Nephron progenitor cell (in vitro differentiated cells): ENCODE results near the gene OXT.

Experiments
- DNase-seq: peaks from one replicate; pipeline ENCODE4 v3.0.0; 2021
- H3K27ac Mint-ChIP-seq: 2 replicates; pipeline ENCODE4 v1.8.0; 2021; ENCODE audit warnings: mild to moderate bottlenecking, moderate library complexity, mixed read lengths
- H3K27me3 Mint-ChIP-seq: 2 replicates; pipeline ENCODE4 v1.8.0; 2021; ENCODE audit warnings: mild to moderate bottlenecking, low read depth, mixed read lengths; ENCODE audit not compliant: poor library complexity
- H3K36me3 Mint-ChIP-seq: 2 replicates; pipeline ENCODE4 v1.8.0; 2021; ENCODE audit warnings: low read depth, mixed read lengths
- H3K4me1 Mint-ChIP-seq: 2 replicates; pipeline ENCODE4 v1.8.0; 2021; ENCODE audit warnings: mixed read lengths
- H3K4me3 Mint-ChIP-seq: 2 replicates; pipeline ENCODE4 v1.8.0; 2021; ENCODE audit warnings: mild to moderate bottlenecking, moderate library complexity, mixed read lengths
- H3K9me3 Mint-ChIP-seq: 2 replicates; pipeline ENCODE4 v1.8.0; 2021; ENCODE audit warnings: mild to moderate bottlenecking, moderate library complexity, mixed read lengths
- TF ChIP-seq, protein P1 (sequence below): fragments of 200-600 bp; sonication (generic); IDR thresholded peaks from 2 replicates; pipeline ENCODE4 v1.5.0; 2021; ENCODE audit warnings: antibody characterized with exemption

Gene OXT

DNA sequence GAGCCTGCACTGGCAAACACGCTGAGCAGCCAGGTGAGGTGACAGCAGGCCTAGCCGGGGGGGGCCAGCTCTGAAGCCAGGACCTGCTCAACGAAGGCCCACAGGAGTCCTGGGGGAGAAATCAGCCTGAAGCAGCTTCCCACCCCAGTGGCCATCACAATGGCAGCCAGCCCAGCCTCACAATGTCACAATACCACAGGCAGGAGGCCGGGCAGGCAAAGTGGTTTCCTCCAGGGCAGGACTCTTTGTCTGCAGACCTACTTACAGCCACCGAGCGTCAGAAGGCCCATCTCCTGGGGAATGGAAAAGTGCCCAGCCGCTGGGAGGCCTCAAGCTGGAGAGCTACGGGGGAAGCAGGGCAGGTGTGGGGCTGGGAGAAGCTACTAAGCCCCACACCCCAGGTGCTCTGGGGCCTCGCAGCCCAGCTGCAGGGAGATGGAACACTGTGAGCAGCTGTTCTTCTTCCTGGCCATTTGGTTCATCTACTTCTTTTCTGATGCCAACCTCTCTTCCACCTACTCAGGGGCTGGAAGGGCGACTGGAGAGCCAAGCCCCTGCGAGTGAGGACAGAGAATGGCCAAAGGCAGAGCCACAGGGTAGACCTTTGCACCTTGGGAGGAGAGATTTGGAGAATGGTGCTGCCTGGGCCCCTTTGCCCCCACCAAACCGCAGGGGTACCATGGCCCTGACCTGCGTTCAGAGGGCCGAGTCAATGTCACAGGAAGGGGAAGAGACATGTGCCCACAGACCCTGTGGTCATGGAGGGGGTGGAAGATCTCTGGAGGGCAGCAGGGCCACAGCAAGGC is 35.4 kb downstream of the OXT start:
- Mint-ChIP-seq H3K4me1 (peaks cover 8% of the 10 kb centered on the region), H3K27ac (no peak overlapping the region), H3K27me3 (no peaks in the 10 kb centered on the region), H3K36me3 (no peaks in the 10 kb centered on the region), H3K9me3 (no peaks in the 10 kb centered on the region), H3K4me3 (no peak overlapping the region)
- no peak for DNase-seq
- TF ChIP-seq, protein P1, sequence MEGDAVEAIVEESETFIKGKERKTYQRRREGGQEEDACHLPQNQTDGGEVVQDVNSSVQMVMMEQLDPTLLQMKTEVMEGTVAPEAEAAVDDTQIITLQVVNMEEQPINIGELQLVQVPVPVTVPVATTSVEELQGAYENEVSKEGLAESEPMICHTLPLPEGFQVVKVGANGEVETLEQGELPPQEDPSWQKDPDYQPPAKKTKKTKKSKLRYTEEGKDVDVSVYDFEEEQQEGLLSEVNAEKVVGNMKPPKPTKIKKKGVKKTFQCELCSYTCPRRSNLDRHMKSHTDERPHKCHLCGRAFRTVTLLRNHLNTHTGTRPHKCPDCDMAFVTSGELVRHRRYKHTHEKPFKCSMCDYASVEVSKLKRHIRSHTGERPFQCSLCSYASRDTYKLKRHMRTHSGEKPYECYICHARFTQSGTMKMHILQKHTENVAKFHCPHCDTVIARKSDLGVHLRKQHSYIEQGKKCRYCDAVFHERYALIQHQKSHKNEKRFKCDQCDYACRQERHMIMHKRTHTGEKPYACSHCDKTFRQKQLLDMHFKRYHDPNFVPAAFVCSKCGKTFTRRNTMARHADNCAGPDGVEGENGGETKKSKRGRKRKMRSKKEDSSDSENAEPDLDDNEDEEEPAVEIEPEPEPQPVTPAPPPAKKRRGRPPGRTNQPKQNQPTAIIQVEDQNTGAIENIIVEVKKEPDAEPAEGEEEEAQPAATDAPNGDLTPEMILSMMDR, result no peak

DNA sequence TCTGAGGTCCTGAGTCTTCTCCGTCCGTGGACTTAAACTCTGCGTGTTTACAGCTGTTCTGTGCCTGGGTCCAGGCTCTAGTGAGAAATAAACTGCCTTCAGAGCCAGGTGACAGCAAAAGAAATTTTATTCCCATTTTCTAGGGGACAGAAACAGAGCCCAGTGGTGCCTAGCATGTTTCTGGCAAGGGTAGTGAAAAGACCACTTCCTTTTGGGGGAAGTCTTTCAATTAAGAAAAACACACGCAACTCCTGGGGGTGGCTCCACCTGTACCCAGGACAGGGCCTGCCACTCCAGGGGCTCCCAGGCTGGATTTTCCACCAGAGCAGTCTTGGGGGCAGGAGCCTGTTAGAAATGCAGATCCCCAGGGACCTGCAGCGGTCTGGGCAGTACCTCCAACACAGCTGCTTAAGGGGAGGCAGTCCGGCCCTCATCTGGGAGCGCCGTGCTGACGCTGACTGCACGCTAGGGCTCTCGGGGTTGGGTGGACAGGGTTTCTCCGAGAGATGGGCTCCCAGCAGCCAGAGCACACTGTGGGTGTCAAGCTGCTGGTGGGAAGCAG is 36.1 kb downstream of the OXT start:
- TF ChIP-seq, protein P1, result no peak
- Mint-ChIP-seq H3K27me3 (no peaks in the 10 kb centered on the region), H3K4me1 (peaks cover 12% of the 10 kb centered on the region), H3K36me3 (no peaks in the 10 kb centered on the region), H3K9me3 (no peaks in the 10 kb centered on the region), H3K4me3 (no peak overlapping the region), H3K27ac (no peak overlapping the region)
- DNase-seq, result no peak

DNA sequence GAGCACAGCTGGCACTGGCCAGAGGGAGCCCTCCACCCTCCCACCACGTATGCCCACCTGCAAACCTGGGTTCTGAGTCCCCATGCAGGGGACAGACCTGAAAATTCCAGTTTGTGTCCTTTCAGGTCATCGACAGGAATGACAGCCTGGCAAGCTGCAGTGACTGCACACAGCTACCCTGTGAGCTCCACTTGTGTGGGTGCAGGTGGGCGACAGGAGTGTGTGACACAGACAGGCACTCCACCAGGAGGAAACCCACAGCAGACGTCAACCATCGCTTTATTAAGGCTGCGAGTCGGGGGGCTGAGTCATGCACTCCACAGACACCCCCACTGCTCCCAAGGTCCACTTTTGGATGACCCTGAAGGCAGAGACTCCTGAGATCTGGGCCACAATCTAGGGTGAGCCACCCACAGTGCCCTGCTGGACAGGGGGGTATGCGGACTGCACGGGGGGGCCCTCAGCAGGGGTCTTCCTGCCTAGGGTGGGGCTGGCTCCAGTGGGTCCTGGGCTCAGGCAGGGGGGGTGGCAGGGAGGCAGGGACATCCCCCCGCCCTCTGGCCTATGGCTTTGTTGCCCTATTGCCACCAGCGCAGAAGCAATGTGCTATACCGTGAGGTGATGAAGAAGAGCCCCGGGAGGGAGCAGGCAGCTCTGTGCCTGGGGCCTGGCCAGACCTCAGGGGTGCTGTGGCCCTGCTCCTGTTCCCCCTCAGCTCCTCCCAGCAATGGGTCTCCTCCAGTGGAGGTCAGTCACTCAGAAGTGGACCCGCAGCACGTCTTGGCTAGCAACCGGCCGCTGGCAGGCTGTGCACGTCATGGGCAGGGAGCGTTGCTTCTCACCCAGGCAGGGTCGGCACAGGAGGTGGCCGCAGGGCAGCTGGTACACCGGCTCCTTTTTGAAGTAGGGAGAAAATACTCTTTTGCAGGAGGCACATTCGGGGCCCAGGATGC is 38.2 kb downstream of the OXT start:
- Mint-ChIP-seq H3K36me3 (peaks cover 13% of the 10 kb centered on the region), H3K4me1 (peaks cover 11% of the 10 kb centered on the region), H3K9me3 (no peaks in the 10 kb centered on the region), H3K27ac (no peak overlapping the region), H3K27me3 (no peaks in the 10 kb centered on the region), H3K4me3 (no peak overlapping the region)
- DNase-seq, result no peak
- TF ChIP-seq, protein P1, result no peak

DNA sequence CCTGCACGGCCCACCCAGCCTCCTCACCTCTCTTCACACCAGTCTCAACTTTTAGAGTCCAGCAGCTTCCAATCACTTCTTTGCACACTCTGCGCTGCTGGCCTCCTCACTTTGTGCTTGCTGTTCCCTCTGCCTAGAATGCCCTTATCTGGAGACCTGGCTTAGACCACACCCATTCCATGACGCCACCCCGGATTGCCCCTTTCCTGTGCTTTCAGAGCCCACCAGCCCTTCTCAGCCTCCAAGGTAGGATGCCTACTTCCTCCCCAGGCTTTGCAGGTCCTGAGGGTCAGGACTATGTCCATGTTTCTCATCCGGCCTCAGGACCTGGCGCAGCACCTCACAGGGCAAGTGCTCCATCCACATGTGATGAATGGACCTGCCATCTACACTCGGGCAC is 40.1 kb downstream of the OXT start:
- Mint-ChIP-seq H3K36me3 (peaks cover 13% of the 10 kb centered on the region), H3K9me3 (no peaks in the 10 kb centered on the region), H3K27ac (no peak overlapping the region), H3K4me1 (peaks cover 16% of the 10 kb centered on the region), H3K4me3 (no peak overlapping the region), H3K27me3 (no peaks in the 10 kb centered on the region)
- TF ChIP-seq, protein P1, result no peak
- no peak for DNase-seq

DNA sequence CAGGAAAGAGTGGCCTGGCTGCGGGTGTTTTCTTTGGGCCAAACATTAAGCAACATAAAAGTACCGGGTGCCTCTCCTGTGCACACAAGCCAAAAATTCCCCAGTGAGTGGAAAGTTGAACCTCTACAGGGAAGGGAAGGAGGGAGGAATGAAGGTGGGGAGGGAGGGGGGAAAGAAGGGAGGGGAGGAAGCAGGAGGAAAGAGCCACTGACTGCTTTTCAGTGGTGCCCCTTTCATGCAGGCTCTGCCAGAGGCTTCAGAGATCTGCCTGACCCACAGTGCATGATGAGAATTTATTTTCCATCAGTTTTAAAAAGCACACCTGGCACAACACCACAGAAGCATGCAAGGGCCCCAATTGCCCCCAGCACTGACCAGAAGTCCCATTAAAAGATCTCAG is 40.6 kb downstream of the OXT start:
- Mint-ChIP-seq H3K27ac (peak overlapping the region; percentile 69), H3K4me1 (peaks cover 16% of the 10 kb centered on the region), H3K27me3 (no peaks in the 10 kb centered on the region), H3K36me3 (peaks cover 13% of the 10 kb centered on the region), H3K4me3 (no peak overlapping the region), H3K9me3 (no peaks in the 10 kb centered on the region)
- TF ChIP-seq, protein P1, result no peak
- no peak for DNase-seq
